Esophagus muscularis mucosa (tissue), 4 donors: ENCODE measurements around the gene AKAP6.

Source experiments
- CTCF ChIP-seq, 3 experiments: fragments of 200-600 bp in 2 of 3; fragments of 450-650 bp in 1 of 3; sonication (generic) in 2 of 3; IDR thresholded peaks; one replicate each; pipeline ENCODE4 v1.5.1; 2017 to 2019; ENCODE audit warnings: antibody characterized with exemption in 3 of 3, mild to moderate bottlenecking in 2 of 3, moderate library complexity in 1 of 3
- EP300 ChIP-seq: sonication (generic); formaldehyde crosslinking; IDR thresholded peaks from one replicate; pipeline ENCODE4 v1.6.1; 2017; ENCODE audit warnings: antibody characterized with exemption
- POLR2A ChIP-seq: fragments of 450-650 bp; IDR thresholded peaks from one replicate; pipeline ENCODE4 v1.6.1; 2017; ENCODE audit warnings: antibody characterized with exemption, moderate library complexity, mild to moderate bottlenecking, low read depth

- TF ChIP-seq CTCF (IDR thresholded peaks at IDR 0.05) (no peak), POLR2A (no peak), EP300 (no peak)
Observed at GRCh38 chr14:32507029-32507984, 178.2 kb downstream of the AKAP6 start.
